Amygdala (tissue), 56 donors: ENCODE results near the gene SLC39A13.

Source experiments
- DNase-seq, 56 donors: peaks; one replicate each; lab custom pipeline; 2025; lab: John Stamatoyannopoulos, UW

The SLC39A13 gene

GRCh38 chr11:47399860-47400767 is 8.3 kb upstream of the SLC39A13 start:
- peak in 1 of 56 donors; percentile 45 for DNase-seq

- no peak for DNase-seq
Measured at GRCh38 chr11:47400768-47401279, 7.6 kb upstream of the SLC39A13 start.

GRCh38 chr11:47403135-47403534 is 5.3 kb upstream of the SLC39A13 start:
- no peak for DNase-seq

GRCh38 chr11:47403571-47403970 is 4.8 kb upstream of the SLC39A13 start:
- no peak for DNase-seq

- DNase-seq, result peak in 1 of 56 donors; percentile 35
Measured at GRCh38 chr11:47406896-47407745, 1.3 kb upstream of the SLC39A13 start.

- DNase-seq, result peak in 10 of 56 donors; percentile 25 to 82 (median 63)
Measured at GRCh38 chr11:47408598-47409439, 429 bp downstream of the SLC39A13 start.

GRCh38 chr11:47409440-47410369 is 1.3 kb downstream of the SLC39A13 start:
- no peak for DNase-seq

GRCh38 chr11:47410370-47411264 is 2.2 kb downstream of the SLC39A13 start:
- no peak for DNase-seq

GRCh38 chr11:47411884-47412746 is 3.7 kb downstream of the SLC39A13 start:
- peak in 20 of 56 donors; percentile 23 to 67 (median 50) for DNase-seq

- DNase-seq, result no peak
Measured at GRCh38 chr11:47413351-47413750, 5.0 kb downstream of the SLC39A13 start.

- DNase-seq, result peak in 1 of 56 donors; percentile 29
Measured at GRCh38 chr11:47413908-47414684, 5.7 kb downstream of the SLC39A13 start.

GRCh38 chr11:47414685-47415070 is 6.3 kb downstream of the SLC39A13 start:
- no peak for DNase-seq

GRCh38 chr11:47415091-47415854 is 6.9 kb downstream of the SLC39A13 start:
- no peak for DNase-seq

GRCh38 chr11:47415949-47416472 is 7.6 kb downstream of the SLC39A13 start:
- peak in 2 of 56 donors; percentile 21 to 26 for DNase-seq

- no peak for DNase-seq
Measured at GRCh38 chr11:47417712-47418111, 9.3 kb downstream of the SLC39A13 start.
